ENCODE data around the gene ADAMTSL4. TPM values are rescaled to one million over a fixed set of nuclear protein-coding genes. Genes with fewer than 3 reads are reported as not detected.
"Not testable (repeated sequence)": the region's sequence is repeated elsewhere in the genome, so short reads cannot be mapped to it uniquely, and the experiment has no call there.

Gene ADAMTSL4
- total RNA-seq, 1 experiment from 2014 or later: not detected

DNA sequence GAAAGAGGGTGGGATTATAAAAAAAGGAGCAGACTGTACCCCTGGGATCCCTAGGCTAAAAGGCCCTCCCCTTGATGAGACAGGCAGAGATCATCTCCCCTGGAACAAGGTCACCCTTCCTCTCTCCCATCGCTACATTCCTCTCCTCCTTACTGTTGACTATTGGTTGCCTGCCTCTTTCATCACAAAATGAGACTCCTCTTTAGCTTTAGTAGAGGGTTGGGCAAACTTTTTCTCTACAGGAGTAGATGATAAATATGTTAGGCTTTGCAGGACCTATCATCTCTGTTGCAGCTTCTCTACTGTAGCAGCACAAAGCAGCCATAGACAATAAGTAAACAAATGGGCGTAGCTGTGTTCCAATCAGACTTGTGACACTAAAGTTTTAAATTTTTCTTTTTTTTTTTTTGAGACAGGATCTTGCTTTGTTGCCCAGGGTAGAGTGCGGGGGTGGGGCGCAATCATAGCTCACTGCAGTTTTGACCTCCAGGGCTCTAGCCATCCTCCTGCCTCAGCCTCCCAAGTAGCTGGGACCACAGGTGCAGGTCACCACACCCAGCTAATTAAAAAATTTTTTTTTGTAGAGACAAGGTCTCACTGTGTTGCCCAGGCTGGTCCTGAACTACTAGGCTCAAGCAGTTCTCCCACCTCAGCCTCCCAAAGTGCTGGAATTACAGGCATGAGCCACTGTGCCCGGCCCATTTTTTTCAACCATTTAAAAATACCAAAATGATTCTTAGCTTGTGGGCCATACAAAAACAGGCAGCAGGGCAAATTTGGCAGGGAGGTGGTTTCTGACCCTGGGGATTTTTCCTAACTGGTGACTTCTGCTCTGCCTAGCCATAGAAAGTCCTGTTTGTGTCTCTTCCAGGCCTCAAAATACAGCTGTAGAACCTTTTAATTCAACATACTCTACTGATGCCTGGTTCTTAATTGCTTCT is 15.1 kb downstream of the ADAMTSL4 start:
- Histone ChIP-seq H3K27ac (no peak overlapping the region), H3K4me3 (no peak overlapping the region), H3K27me3 (no peaks in the 10 kb centered on the region), H3K4me1 (peaks cover 37% of the 10 kb centered on the region), H3K9me3 (replicated peaks) (no peaks in the 10 kb centered on the region), H3K36me3 (no peaks in the 10 kb centered on the region)
- DNase-seq: no peak

DNA sequence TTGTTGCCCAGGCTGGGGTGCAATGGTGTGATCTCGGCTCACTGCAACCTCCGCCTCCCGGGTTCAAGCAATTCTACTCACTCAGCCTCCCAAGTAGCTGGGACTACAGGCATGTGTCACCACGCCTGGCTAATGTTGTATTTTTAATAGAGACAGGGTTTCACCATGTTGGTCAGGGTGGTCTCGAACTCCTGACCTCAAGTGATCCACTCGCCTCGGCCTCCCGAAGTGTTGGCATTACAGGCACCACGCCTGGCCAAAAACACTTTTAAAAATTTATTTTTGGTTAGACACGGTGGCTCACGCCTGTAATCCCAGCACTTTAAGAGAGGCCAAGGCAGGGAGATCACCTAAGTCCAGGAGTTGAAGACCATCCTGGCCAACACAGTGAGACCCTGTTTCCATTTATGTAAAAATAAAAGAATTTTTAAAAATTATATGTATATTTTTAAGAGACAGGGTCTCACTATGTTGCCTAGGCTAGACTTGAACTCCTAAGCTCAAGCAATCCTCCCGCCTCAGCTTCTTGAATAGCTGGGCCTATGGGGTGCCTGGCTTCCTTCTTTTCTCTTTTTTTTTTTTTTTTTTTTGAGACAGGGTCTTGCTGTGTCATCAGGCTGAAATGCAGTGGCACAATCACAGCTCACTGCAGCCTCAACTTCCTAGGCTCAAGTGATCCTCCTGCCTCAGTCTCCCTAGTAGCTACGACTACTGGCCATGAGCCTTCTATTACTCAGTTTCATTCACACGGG is 16.2 kb downstream of the ADAMTSL4 start:
- H3K27ac ChIP-seq; DNase-seq; H3K36me3 ChIP-seq; H3K9me3 ChIP-seq (replicated peaks); H3K27me3 ChIP-seq; H3K4me3 ChIP-seq: not testable (repeated sequence)
- H3K4me1 ChIP-seq: peaks cover 44% of the 10 kb centered on the region

DNA sequence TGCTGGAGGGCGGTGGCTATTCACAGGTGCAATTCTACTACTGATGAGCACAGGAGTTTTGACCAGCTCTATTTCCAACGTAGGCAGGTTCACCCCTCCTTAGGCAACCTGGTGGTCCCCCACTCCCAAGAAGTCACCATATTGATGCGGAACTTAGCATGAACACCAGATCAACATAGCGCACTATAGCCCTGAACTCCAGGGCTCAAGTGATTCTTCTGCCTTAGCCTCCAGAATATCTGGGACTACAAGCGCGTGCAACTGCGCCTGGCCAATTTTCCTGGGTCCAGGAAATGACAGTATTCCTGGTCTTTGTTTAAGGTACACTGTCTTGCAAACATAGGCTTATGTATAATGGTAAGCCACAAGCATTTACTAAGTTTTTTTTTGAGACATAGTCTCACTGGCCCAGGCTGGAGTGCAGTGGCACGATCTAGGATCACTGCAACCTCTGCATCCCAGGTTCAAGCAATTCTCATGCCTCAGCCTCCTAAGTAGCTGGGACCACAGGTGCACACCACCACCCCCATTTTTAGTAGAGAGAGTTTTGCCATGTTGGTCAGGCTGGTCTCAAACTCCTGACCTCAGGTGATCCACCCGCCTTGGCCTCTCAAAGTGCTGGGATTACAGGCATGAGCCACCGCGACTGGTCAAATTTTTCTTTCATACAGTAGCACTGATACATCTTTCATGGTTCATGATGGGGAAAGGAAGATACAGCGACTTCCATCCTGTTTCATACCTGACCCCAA is 17.6 kb downstream of the ADAMTSL4 start:
- peaks cover 43% of the 10 kb centered on the region for H3K4me1 ChIP-seq
- H3K4me3 ChIP-seq: no peak overlapping the region
- peak overlapping the region; percentile 92 for H3K27ac ChIP-seq
- no peak for DNase-seq
- no peaks in the 10 kb centered on the region for H3K36me3 ChIP-seq
- H3K27me3 ChIP-seq: no peaks in the 10 kb centered on the region
- no peaks in the 10 kb centered on the region for H3K9me3 ChIP-seq (replicated peaks)

DNA sequence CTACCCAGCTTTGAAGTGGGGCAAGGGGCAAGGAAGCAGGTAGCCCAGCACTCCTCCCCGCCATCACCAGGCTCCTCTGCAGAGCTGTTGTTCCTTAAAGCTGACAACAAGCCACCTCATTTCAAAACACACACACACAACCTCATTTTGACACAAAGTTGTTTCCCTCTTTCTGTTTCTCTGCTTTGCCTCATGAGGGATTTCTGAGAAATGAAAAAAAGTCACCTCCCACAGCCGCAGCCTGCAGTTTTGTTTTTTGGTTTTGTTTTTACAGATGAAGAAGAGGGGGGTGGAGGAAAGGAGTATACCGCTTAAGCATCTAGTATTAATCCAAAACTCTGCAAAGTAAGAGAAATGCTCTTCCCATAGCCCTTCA is 18.1 kb downstream of the ADAMTSL4 start:
- Histone ChIP-seq H3K36me3 (no peaks in the 10 kb centered on the region), H3K4me1 (peaks cover 41% of the 10 kb centered on the region), H3K9me3 (replicated peaks) (no peaks in the 10 kb centered on the region), H3K27ac (peak overlapping the region; percentile 92), H3K27me3 (no peaks in the 10 kb centered on the region), H3K4me3 (peak overlapping the region; percentile 33)
- no peak for DNase-seq

DNA sequence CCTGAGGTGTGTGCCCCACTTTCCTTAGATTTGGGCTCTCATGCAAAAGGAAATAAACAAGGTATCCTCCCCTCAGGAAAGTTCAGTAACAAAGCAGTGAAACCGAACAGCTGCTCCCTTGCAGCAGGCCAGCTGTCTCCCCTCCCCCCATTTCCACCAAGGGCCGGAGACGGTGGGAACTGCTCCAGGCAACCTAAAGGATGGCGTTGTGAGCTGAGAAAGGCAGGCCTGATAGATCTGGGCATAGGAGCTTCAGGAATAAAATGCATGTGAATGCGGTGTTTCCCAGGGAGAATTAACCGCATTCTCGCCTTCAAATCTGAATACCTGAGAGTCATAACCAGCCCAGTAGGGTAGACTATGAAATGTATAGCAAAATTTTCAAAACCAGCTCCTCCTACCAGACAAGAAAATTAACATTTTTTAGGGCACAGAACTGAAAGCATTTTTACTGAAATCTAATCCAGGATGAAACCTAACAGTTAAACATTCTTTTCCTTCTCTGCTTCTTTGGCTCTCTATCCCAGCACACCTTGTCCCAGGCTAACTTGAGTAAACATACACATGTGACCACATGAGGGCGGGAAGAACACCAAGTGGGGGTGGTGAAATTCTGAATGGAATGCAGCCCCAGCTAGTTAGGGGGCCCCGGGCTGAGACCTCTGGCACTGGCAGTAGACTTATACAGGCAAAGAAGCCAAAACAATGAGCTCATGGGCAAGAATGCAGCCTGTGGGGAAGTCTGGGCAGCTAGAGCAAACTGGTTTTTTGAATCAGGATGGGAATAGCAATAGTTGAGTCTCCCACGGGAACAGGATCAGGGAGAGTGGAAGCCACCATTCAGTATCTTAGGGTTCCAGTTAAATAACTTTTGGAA is 18.7 kb downstream of the ADAMTSL4 start:
- Histone ChIP-seq H3K36me3 (peaks cover 6% of the 10 kb centered on the region), H3K27me3 (no peaks in the 10 kb centered on the region), H3K4me3 (peak overlapping the region; percentile 33), H3K27ac (peak overlapping the region; percentile 92), H3K9me3 (replicated peaks) (no peaks in the 10 kb centered on the region), H3K4me1 (peaks cover 35% of the 10 kb centered on the region)
- DNase-seq: peak; percentile 93 to 94

DNA sequence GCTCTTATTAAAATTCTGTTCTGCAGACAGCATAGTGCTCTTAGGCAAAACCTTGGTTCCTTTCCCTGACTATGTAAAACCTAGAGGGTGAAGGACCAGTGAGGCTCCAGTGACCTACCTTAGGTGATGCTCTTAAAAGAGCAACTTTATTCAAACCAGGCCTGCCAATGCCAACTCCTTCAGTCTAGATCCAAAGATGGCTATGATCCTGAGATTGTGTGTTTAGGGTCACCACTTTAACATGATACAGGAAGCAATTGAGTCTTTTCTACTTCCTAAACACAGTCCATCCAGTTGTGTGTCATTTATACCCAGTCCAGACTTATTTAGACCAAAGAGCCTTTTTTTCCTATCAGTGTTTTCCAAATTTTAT is 19.4 kb downstream of the ADAMTSL4 start:
- Histone ChIP-seq H3K27ac (peak overlapping the region; percentile 92), H3K9me3 (replicated peaks) (no peaks in the 10 kb centered on the region), H3K36me3 (peaks cover 12% of the 10 kb centered on the region), H3K4me3 (peak overlapping the region; percentile 1; the same call in 1 of the 2 replicates), H3K27me3 (no peaks in the 10 kb centered on the region), H3K4me1 (peaks cover 31% of the 10 kb centered on the region)
- DNase-seq: no peak

DNA sequence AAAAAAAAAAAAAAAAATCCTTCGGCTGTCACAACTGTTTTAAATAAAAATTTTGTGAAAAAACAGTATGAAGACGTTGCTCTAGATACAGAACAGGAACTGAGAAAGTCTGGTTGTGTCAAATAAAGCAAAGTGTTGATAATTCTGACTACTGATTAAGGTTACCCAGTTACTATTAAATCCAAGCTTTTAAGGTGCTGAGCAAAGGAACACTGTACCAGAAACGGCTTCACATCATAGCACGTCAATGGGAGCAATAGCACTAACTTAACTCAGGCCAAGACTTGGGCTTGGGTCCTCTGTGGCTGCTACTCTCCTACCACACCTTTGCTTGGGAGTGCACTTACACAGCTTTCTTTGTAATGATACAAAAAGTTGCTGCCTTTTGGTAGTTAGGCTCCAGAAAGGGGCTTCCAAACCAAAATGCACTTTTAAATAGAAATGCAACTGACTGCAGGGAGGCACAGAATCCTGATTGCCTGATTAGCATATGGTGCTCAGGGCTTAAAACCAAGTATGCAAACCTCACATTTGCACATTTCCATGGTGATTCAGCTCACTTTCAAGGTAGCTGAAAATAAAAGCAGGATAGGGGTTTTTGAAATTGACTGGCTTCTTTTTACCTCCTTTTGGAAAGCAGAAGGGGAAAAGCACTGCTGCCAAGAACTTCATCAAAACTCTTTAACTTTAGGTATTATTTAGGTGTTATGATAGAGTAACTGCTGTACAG is 23.9 kb downstream of the ADAMTSL4 start:
- Histone ChIP-seq H3K27me3 (no peaks in the 10 kb centered on the region), H3K36me3 (peaks cover 57% of the 10 kb centered on the region), H3K27ac (no peak overlapping the region), H3K4me3 (no peak overlapping the region), H3K9me3 (replicated peaks) (no peaks in the 10 kb centered on the region), H3K4me1 (peaks cover 21% of the 10 kb centered on the region)
- DNase-seq: no peak

DNA sequence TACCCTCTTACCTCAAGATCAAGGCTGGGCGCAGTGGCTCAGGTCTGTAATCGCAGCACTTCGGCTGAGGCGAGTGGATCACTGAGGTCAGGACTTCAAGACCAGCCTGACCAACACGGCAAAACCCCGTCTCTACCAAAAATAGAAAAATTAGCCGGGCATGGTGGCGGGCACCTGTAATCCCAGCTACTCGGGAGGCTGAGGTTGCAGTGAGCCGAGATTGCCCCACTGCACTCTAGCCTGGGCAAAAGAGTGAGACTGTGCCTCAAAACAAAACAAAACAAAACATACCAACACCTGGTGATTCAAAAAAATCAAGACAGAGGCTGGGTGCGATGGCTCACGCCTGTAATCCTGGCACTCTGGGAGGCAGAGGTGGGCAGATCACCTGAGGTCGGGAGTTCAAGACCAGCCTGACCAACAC is 24.5 kb downstream of the ADAMTSL4 start:
- DNase-seq; H3K27me3 ChIP-seq; H3K27ac ChIP-seq; H3K9me3 ChIP-seq (replicated peaks); H3K4me3 ChIP-seq: not testable (repeated sequence)
- peaks cover 61% of the 10 kb centered on the region for H3K36me3 ChIP-seq
- peaks cover 18% of the 10 kb centered on the region for H3K4me1 ChIP-seq

DNA sequence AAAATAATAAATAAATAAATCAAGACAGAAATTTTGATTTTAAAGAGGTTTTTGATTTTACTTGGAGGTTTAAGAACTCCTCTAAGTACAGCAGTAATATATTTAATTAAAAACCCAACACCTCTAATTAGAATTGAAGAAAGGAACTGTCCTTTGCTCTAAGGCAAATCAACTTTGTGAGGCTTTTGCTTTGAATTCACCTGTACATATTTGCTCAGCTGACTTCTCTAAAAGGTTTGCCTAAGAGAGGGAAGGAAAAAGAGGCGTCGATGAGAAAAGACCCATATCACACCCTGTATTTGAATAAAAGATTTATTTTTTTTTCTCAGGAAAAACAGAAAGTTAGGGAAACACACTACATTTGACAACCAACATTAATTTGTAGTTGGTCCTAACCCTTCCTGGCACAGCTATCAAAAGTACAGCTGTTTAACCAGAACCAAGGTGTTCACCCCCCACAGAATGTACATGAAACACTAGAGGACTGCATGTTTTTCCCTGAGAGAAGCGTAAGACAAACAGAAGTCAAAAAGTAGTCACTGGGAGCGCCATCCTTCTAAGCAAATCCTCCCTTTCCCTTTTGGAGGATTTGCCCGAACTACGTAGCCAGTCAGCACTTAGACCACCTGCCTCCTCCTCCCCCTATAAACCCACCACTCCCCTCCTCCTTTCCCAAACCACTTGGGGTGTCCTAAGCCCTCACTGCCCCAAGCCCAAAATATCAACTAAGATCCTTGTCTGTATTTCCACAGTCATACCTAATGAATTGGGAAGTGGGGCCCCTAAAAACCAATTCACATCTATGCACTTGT is 25.3 kb downstream of the ADAMTSL4 start:
- Histone ChIP-seq H3K9me3 (replicated peaks) (no peaks in the 10 kb centered on the region), H3K4me3 (no peak overlapping the region), H3K27me3 (no peaks in the 10 kb centered on the region), H3K4me1 (peaks cover 10% of the 10 kb centered on the region), H3K36me3 (peaks cover 65% of the 10 kb centered on the region), H3K27ac (no peak overlapping the region)
- DNase-seq: no peak

DNA sequence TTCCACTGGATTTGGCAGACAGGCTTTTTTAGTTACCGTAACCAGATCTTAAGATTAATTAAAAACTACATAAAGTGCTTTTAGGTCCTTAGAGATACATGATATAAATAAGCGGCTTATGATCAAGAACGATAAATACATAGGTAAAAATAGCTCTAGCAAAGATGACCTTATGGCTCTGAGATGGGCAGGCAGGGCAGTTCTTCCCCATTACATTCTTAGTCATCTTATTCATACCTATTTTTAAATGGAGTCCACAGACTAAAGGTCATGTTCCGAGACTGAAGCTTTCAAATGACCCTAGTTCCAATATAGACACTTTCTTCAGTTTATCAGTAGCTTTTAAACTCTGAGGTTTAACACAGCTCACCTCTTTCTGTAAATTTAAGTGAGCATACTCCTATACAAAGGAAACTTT is 25.9 kb downstream of the ADAMTSL4 start:
- H3K27ac ChIP-seq: no peak overlapping the region
- H3K4me1 ChIP-seq: peaks cover 6% of the 10 kb centered on the region
- H3K27me3 ChIP-seq: no peaks in the 10 kb centered on the region
- no peak for DNase-seq
- H3K9me3 ChIP-seq (replicated peaks): no peaks in the 10 kb centered on the region
- H3K4me3 ChIP-seq: no peak overlapping the region
- H3K36me3 ChIP-seq: peaks cover 65% of the 10 kb centered on the region

DNA sequence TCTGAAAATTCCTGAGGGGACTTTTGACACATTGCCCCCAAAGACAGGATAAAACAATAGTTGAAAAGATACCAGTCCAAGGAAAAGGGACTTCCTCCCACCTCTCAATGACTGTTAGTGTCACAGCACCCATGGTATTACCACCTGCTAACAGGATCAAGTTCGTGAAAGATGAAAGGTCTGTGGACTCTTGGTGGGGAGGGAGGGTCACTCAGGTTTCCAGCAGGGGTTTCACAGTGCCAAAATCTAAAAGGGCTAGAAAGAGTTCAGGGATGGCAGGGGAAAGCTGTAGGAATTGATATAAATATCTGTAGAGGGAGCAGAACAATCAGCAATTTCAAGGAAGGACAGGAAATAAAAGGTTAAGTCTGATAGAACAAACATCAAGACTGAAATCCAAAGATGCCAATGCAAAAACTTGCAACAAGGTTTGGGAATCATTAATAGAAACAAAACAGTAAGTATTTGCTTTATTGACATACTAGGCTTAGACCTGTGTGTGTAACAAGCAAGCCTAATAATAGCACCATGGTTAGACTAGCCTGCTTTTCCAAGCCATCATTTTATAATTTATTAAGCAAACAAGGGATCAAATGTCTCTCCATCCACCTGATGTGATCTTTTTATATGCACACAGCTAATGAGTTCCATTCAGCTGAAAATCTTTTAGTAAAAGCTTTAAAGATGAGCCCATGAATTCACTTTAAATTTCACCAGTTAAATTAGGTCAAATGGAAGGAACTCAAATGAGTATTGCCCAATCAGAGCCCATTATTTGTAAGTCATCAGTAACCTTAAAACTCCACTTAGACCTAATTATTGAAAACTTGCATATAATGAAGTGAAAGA is 26.5 kb downstream of the ADAMTSL4 start:
- Histone ChIP-seq H3K4me3 (no peak overlapping the region), H3K36me3 (peaks cover 65% of the 10 kb centered on the region), H3K4me1 (peaks cover 2% of the 10 kb centered on the region), H3K9me3 (replicated peaks) (no peaks in the 10 kb centered on the region), H3K27ac (no peak overlapping the region), H3K27me3 (no peaks in the 10 kb centered on the region)
- no peak for DNase-seq

DNA sequence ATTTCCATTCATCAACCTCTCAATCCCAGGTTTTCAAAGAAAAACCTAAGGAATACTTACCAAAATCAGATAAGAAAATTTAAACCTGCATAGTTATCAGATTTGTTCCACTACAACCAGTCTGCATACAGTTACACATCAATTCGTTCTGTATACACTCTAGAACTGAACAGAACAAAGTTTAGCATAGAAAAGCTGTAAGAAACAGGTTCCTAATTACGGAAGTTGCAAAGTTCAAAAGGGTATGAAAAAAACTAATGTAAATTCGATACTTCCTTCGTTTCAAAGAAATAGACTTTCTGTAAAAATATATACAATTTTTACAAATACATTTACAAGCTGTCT is 27.1 kb downstream of the ADAMTSL4 start:
- Histone ChIP-seq H3K4me1 (peaks cover 2% of the 10 kb centered on the region), H3K36me3 (peaks cover 65% of the 10 kb centered on the region), H3K9me3 (replicated peaks) (no peaks in the 10 kb centered on the region), H3K27me3 (no peaks in the 10 kb centered on the region), H3K4me3 (peak overlapping the region; percentile 89), H3K27ac (no peak overlapping the region)
- DNase-seq: no peak

Measured in SJCRH30 (cell line).